Neural cell (in vitro differentiated cells): ENCODE results near the gene FOXD2.

Experiments
- EP300 ChIP-seq: fragments of 450-650 bp; conservative IDR thresholded peaks from 2 replicates; pipeline ENCODE4 v1.6.1; 2014; ENCODE audit warnings: antibody characterized with exemption, mild to moderate bottlenecking, moderate library complexity; ENCODE audit not compliant: poor library complexity, severe bottlenecking
- TF ChIP-seq, protein P1 (sequence below): fragments of 450-650 bp; IDR thresholded peaks from 2 replicates; pipeline ENCODE4 v1.5.1; 2014; ENCODE audit warnings: antibody characterized with exemption, mild to moderate bottlenecking, moderate library complexity; ENCODE audit not compliant: poor library complexity, severe bottlenecking

DNA sequence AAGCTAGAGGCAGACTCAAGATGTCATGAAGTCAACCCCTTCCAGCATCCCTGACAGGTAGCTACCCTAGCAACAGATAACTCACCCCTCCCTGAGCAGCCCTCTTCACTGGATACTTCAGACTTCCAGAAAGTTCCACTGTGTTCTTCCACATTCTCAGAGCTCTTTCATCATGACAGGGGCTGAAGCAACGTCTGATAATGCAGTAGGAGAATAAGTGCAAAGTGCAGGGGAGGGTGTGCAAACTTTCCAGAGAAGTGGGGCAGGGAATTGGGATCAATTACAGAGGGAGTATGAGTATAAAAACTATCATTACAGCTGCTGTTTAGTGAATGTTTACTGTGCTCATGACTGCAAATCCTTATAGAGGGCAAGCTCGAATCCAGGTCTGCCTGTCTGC lies 48.1 kb upstream of the FOXD2 start:
- TF ChIP-seq, protein P1, sequence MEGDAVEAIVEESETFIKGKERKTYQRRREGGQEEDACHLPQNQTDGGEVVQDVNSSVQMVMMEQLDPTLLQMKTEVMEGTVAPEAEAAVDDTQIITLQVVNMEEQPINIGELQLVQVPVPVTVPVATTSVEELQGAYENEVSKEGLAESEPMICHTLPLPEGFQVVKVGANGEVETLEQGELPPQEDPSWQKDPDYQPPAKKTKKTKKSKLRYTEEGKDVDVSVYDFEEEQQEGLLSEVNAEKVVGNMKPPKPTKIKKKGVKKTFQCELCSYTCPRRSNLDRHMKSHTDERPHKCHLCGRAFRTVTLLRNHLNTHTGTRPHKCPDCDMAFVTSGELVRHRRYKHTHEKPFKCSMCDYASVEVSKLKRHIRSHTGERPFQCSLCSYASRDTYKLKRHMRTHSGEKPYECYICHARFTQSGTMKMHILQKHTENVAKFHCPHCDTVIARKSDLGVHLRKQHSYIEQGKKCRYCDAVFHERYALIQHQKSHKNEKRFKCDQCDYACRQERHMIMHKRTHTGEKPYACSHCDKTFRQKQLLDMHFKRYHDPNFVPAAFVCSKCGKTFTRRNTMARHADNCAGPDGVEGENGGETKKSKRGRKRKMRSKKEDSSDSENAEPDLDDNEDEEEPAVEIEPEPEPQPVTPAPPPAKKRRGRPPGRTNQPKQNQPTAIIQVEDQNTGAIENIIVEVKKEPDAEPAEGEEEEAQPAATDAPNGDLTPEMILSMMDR = no peak
- no peak for TF ChIP-seq EP300
